HEK293 (cell line): ENCODE results near the gene PRCP.

ENCODE experiments used
- CTCF ChIA-PET: fragments of 350-600 bp; formaldehyde crosslinking; extraction: SDS; loops from one replicate; lab custom pipeline; 2021; ENCODE audit warnings: antibody characterized with exemption; lab: Yijun Ruan, JAX
- POLR2A ChIA-PET: fragments of 300-600 bp; formaldehyde crosslinking; extraction: SDS; loops from one replicate; lab custom pipeline; 2020; ENCODE audit warnings: antibody characterized with exemption, inconsistent platforms; lab: Yijun Ruan, JAX
- H3K27ac ChIP-seq: fragments of 200-500 bp; sonication (Bioruptor generic); 2 replicates; pipeline ENCODE4 v1.5.1; 2014; ENCODE audit warnings: low read depth, low read length, control low read depth, inconsistent platforms; ENCODE audit errors: extremely low read depth
- H3K36me3 ChIP-seq, 2 experiments: fragments of 200-500 bp in 1 of 2; sonication (Bioruptor generic) in 1 of 2; 1 replicate in 1 of 2; 2 replicates in 1 of 2; pipeline ENCODE4 v1.5.1; 2014 to 2017; ENCODE audit warnings: inconsistent platforms in 2 of 2, low read length in 2 of 2; ENCODE audit not compliant: control insufficient read depth in 2 of 2, insufficient read depth in 1 of 2
- H3K4me1 ChIP-seq: fragments of 200-500 bp; sonication (Bioruptor generic); 2 replicates; pipeline ENCODE4 v1.5.1; 2014; ENCODE audit warnings: mild to moderate bottlenecking, low read length, inconsistent platforms; ENCODE audit not compliant: control insufficient read depth, insufficient read depth
- H3K4me3 ChIP-seq: 2 replicates; pipeline ENCODE4 v1.5.1; 2011; ENCODE audit warnings: low read depth, mild to moderate bottlenecking, control low read depth, low read length, moderate library complexity
- H3K9me3 ChIP-seq: fragments of 200-500 bp; sonication (Bioruptor generic); 2 replicates; pipeline ENCODE4 v1.5.1; 2014; ENCODE audit warnings: low read depth, low read length, inconsistent platforms; ENCODE audit not compliant: control insufficient read depth, insufficient read depth
- FEZF1 ChIP-seq: fragments of 450-650 bp; formaldehyde crosslinking; IDR thresholded peaks from 2 replicates; pipeline ENCODE4 v1.5.1; 2016; ENCODE audit warnings: missing biosample characterization, missing genetic modification characterization
- HOXD13 ChIP-seq: sonication (generic); formaldehyde crosslinking; IDR thresholded peaks from 2 replicates; pipeline ENCODE4 v1.8.0; 2022; ENCODE audit warnings: missing genetic modification reagents, borderline replicate concordance
- IKZF3 ChIP-seq: fragments of 450-650 bp; IDR thresholded peaks from 2 replicates; pipeline ENCODE4 v1.5.0; 2018; ENCODE audit warnings: missing biosample characterization, mild to moderate bottlenecking, missing genetic modification characterization, moderate library complexity
- INSM2 ChIP-seq: fragments of 450-650 bp; formaldehyde crosslinking; IDR thresholded peaks from 2 replicates; pipeline ENCODE4 v1.5.1; 2016; ENCODE audit warnings: missing biosample characterization, missing genetic modification characterization
- KLF9 ChIP-seq: fragments of 450-650 bp; formaldehyde crosslinking; IDR thresholded peaks from 2 replicates; pipeline ENCODE4 v1.5.1; 2016; ENCODE audit warnings: missing biosample characterization, missing genetic modification characterization, low read depth
- SP3 ChIP-seq: fragments of 450-650 bp; formaldehyde crosslinking; IDR thresholded peaks from 2 replicates; pipeline ENCODE4 v1.5.1; 2016; ENCODE audit warnings: missing biosample characterization, missing genetic modification characterization
- SP7 ChIP-seq: fragments of 450-650 bp; formaldehyde crosslinking; IDR thresholded peaks from 2 replicates; pipeline ENCODE4 v1.5.1; 2016; ENCODE audit warnings: missing biosample characterization, missing genetic modification characterization
- TRIM28 ChIP-seq: IDR thresholded peaks from 2 replicates; pipeline ENCODE4 v1.6.1; 2011; ENCODE audit warnings: low read length, control low read depth, borderline replicate concordance
- ZBTB1 ChIP-seq: fragments of 450-650 bp; formaldehyde crosslinking; IDR thresholded peaks from 2 replicates; pipeline ENCODE4 v1.5.1; 2016; ENCODE audit warnings: missing biosample characterization, missing genetic modification characterization
- ZBTB44 ChIP-seq: fragments of 450-650 bp; IDR thresholded peaks from 2 replicates; pipeline ENCODE4 v1.5.1; 2018; ENCODE audit warnings: missing biosample characterization, mild to moderate bottlenecking, missing genetic modification characterization
- ZEB2 ChIP-seq: fragments of 450-650 bp; formaldehyde crosslinking; IDR thresholded peaks from 2 replicates; pipeline ENCODE4 v1.5.1; 2016; ENCODE audit warnings: missing biosample characterization, missing genetic modification characterization
- ZFP3 ChIP-seq: fragments of 450-650 bp; formaldehyde crosslinking; IDR thresholded peaks from 2 replicates; pipeline ENCODE4 v1.5.1; 2016; ENCODE audit warnings: low read depth, missing biosample characterization, missing genetic modification characterization
- ZNF10 ChIP-seq: fragments of 450-650 bp; formaldehyde crosslinking; IDR thresholded peaks from 2 replicates; pipeline ENCODE4 v1.5.1; 2017; ENCODE audit warnings: missing biosample characterization, missing genetic modification characterization
- ZNF121 ChIP-seq: fragments of 450-650 bp; formaldehyde crosslinking; IDR thresholded peaks from 2 replicates; pipeline ENCODE4 v1.5.1; 2016; ENCODE audit warnings: missing biosample characterization, missing genetic modification characterization
- ZNF146 ChIP-seq: fragments of 450-650 bp; formaldehyde crosslinking; IDR thresholded peaks from 2 replicates; pipeline ENCODE4 v1.5.1; 2016; ENCODE audit warnings: missing biosample characterization, missing genetic modification characterization
- ZNF248 ChIP-seq: fragments of 450-650 bp; formaldehyde crosslinking; IDR thresholded peaks from 2 replicates; pipeline ENCODE4 v1.5.1; 2017; ENCODE audit warnings: missing biosample characterization, missing genetic modification characterization
- ZNF274 ChIP-seq, 2 experiments: fragments of 200-500 bp in 1 of 2; fragments of 450-650 bp in 1 of 2; sonication (Bioruptor generic) in 1 of 2; formaldehyde crosslinking in 1 of 2; IDR thresholded peaks; 2 replicates each; pipeline versions ENCODE4 v1.5.1 to v1.6.1; 2014 to 2016; ENCODE audit warnings: borderline replicate concordance in 1 of 2, inconsistent platforms in 1 of 2, low read length in 1 of 2, missing biosample characterization in 1 of 2, missing genetic modification characterization in 1 of 2
- ZNF292 ChIP-seq: fragments of 450-650 bp; formaldehyde crosslinking; IDR thresholded peaks from 2 replicates; pipeline ENCODE4 v1.5.1; 2016; ENCODE audit warnings: low read depth, missing biosample characterization, missing genetic modification characterization, borderline replicate concordance
- ZNF354C ChIP-seq: fragments of 450-650 bp; formaldehyde crosslinking; IDR thresholded peaks from 2 replicates; pipeline ENCODE4 v1.5.1; 2016; ENCODE audit warnings: missing biosample characterization, missing genetic modification characterization, low read depth, borderline replicate concordance
- ZNF398 ChIP-seq: fragments of 450-650 bp; formaldehyde crosslinking; IDR thresholded peaks from 2 replicates; pipeline ENCODE4 v1.5.1; 2017; ENCODE audit warnings: missing biosample characterization, missing genetic modification characterization
- ZNF423 ChIP-seq: fragments of 450-650 bp; formaldehyde crosslinking; IDR thresholded peaks from 2 replicates; pipeline ENCODE4 v1.5.1; 2016; ENCODE audit warnings: missing biosample characterization, missing genetic modification characterization
- ZNF558 ChIP-seq: fragments of 450-650 bp; formaldehyde crosslinking; IDR thresholded peaks from 2 replicates; pipeline ENCODE4 v1.5.1; 2016; ENCODE audit warnings: missing biosample characterization, missing genetic modification characterization
- ZNF571 ChIP-seq: fragments of 450-650 bp; formaldehyde crosslinking; IDR thresholded peaks from 2 replicates; pipeline ENCODE4 v1.5.0; 2017; ENCODE audit warnings: missing biosample characterization, missing genetic modification characterization
- ZNF600 ChIP-seq: fragments of 450-650 bp; formaldehyde crosslinking; IDR thresholded peaks from 2 replicates; pipeline ENCODE4 v1.5.1; 2016; ENCODE audit warnings: missing biosample characterization, missing genetic modification characterization
- ZNF626 ChIP-seq: fragments of 450-650 bp; sonication (Bioruptor Pico); formaldehyde crosslinking; IDR thresholded peaks from 2 replicates; pipeline ENCODE4 v1.5.1; 2018; ENCODE audit warnings: missing biosample characterization, missing genetic modification characterization, inconsistent platforms
- ZNF677 ChIP-seq: fragments of 450-650 bp; IDR thresholded peaks from 2 replicates; pipeline ENCODE4 v1.5.0; 2018; ENCODE audit warnings: missing biosample characterization, mild to moderate bottlenecking, missing genetic modification characterization, moderate library complexity
- ZNF747 ChIP-seq: fragments of 450-650 bp; formaldehyde crosslinking; IDR thresholded peaks from 2 replicates; pipeline ENCODE4 v1.5.1; 2016; ENCODE audit warnings: missing biosample characterization, missing genetic modification characterization
- ZNF768 ChIP-seq: fragments of 450-650 bp; formaldehyde crosslinking; IDR thresholded peaks from 2 replicates; pipeline ENCODE4 v1.5.1; 2018; ENCODE audit warnings: missing biosample characterization, mild to moderate bottlenecking, missing genetic modification characterization
- ZSCAN16 ChIP-seq: fragments of 450-650 bp; formaldehyde crosslinking; IDR thresholded peaks from 2 replicates; pipeline ENCODE4 v1.5.1; 2016; ENCODE audit warnings: missing biosample characterization, missing genetic modification characterization

The PRCP gene

GRCh38 chr11:82790723-82791484, 109.3 kb downstream of the PRCP start:
- no peak overlapping the region for H3K27ac ChIP-seq

GRCh38 chr11:82787981-82788380, 112.2 kb downstream of the PRCP start:
- TF ChIP-seq ZBTB44 (no peak), ZNF571 (tag by site-specific recombination) (no peak), ZNF146 (no peak), FEZF1 (tag by site-specific recombination) (no peak), KLF9 (no peak), ZSCAN16 (no peak), ZNF354C (tag by site-specific recombination) (no peak), ZNF423 (tag by site-specific recombination) (no peak), INSM2 (tag by site-specific recombination) (no peak), ZNF600 (no peak)
- no peaks in the 10 kb centered on the region for H3K9me3 ChIP-seq
- no peak overlapping the region for H3K4me3 ChIP-seq
- H3K27ac ChIP-seq, result no peak overlapping the region
- ChIA-PET CTCF (interaction anchor here (1.1 to 6.0 kb wide), 2 partner anchors 14 to 97 kb away, joined by 3 to 47 read pairs; no protein-coding TSS in a partner anchor), POLR2A (no interaction called here)
- H3K4me1 ChIP-seq, result no peaks in the 10 kb centered on the region
- H3K36me3 ChIP-seq, result no peaks in the 10 kb centered on the region

More at GRCh38 chr11:82790723-82791484, 109.3 kb downstream of the PRCP start:
- TF ChIP-seq ZNF677 (tag by site-specific recombination) (no peak), ZBTB1 (tag by site-specific recombination) (no peak), ZNF248 (tag by site-specific recombination) (no peak), ZNF558 (no peak), ZNF747 (tag by site-specific recombination) (no peak), ZNF10 (no peak), ZNF626 (tag by site-specific recombination) (no peak)
- TF ChIP-seq, all 188 proteins: peak for 0
- no peaks in the 10 kb centered on the region for H3K9me3 ChIP-seq
- H3K4me1 ChIP-seq, result no peaks in the 10 kb centered on the region
- H3K4me3 ChIP-seq, result no peak overlapping the region
- ChIA-PET POLR2A (no interaction called here), CTCF (interaction anchor here (0.6 to 6.0 kb wide), 2 partner anchors 16 to 1108 kb away, joined by 5 to 47 read pairs; no protein-coding TSS in a partner anchor)
- no peaks in the 10 kb centered on the region for H3K36me3 ChIP-seq

GRCh38 chr11:82786836-82787235, 113.4 kb downstream of the PRCP start:
- Histone ChIP-seq H3K9me3 (no peaks in the 10 kb centered on the region), H3K4me1 (no peaks in the 10 kb centered on the region), H3K36me3 (no peaks in the 10 kb centered on the region), H3K27ac (no peak overlapping the region), H3K4me3 (no peak overlapping the region)
- ChIA-PET CTCF (interaction anchor here (6.0 kb wide), 1 partner anchor 12 kb away, joined by 47 read pairs; no protein-coding TSS in a partner anchor), POLR2A (no interaction called here)
- TF ChIP-seq HOXD13 (no peak), SP3 (tag by site-specific recombination) (no peak), TRIM28 (no peak), ZEB2 (tag by site-specific recombination) (no peak), ZNF292 (tag by site-specific recombination) (no peak), SP7 (tag by site-specific recombination) (no peak), FEZF1 (tag by site-specific recombination) (no peak), IKZF3 (no peak), ZFP3 (no peak), ZNF768 (tag by site-specific recombination) (no peak), ZNF398 (tag by site-specific recombination) (no peak), ZNF121 (tag by site-specific recombination) (no peak), ZNF274 (IDR thresholded peaks at IDR 0.05; ENCODE audit: low read length) (no peak), ZNF274 (tag by site-specific recombination; IDR thresholded peaks at IDR 0.05; ENCODE audit: borderline replicate concordance) (no peak)
